Ecto neural progenitor cell (in vitro differentiated cells): ENCODE data around the gene PDE8A.
"Not testable (repeated sequence)": the region's sequence is repeated elsewhere in the genome, so short reads cannot be mapped to it uniquely, and the experiment has no call there.

Source experiments
- DNase-seq: peaks from one replicate; pipeline ENCODE4 v3.0.0-alpha.2; 2018; ENCODE audit warnings: low spot score

PDE8A gene

DNA sequence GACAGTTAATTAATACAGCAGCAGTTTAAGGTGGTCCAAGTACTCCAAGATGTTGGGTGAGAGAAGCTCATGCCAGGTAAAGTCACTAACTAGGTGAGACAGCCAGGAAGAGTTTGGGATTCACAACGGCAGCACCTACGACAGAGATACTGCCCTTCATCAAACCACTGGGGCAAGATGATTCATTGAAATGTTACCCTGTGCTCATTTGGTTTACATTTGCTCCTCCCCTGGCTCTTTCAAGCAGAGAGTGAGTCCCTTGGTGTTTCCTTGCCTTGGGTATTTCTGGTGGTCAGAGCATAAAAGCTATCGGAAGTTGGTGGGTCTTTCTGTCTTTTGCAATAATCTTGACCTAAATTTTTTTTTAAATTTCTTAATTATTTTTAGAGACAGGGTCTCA, 19.9 kb upstream of the PDE8A start:
- no peak for DNase-seq

DNA sequence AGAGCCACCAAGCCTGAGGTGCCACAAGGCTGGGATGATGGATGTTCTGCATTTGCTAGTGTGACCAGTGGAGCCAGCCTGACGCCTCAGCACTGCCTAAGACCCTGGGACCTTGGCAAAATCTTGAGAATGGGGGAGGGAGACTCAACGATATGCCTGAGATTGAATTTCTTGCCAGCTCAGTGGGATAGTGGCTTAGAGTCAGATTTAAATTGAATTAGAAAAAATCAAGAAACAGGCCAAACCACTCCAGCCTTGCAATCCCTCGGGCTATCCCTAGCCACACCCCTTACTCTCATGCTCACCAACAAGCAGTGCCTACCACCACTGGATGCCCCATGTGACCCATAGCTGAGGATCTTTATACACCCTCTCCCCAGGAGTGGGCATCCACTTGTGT, 18.7 kb upstream of the PDE8A start:
- DNase-seq: no peak

DNA sequence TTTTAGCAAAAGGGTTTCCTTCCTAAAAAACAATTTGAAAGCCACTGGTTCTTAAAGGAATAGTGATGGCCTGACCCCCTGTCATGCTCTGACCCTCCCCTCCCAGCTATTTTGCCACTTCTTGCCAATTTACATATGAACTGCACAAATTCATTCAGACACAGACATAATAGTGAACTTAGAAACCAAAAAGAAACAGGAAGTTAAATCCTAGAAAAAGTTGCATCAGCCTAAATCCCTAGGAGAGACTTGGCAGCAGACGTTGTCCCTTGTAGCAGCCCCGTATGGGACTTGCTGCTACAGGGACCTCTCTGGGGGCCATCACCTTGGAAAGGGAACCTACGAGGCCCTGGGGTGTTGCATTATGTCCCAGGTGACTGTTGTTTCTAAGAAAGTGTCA, 14.3 kb upstream of the PDE8A start:
- DNase-seq: no peak

DNA sequence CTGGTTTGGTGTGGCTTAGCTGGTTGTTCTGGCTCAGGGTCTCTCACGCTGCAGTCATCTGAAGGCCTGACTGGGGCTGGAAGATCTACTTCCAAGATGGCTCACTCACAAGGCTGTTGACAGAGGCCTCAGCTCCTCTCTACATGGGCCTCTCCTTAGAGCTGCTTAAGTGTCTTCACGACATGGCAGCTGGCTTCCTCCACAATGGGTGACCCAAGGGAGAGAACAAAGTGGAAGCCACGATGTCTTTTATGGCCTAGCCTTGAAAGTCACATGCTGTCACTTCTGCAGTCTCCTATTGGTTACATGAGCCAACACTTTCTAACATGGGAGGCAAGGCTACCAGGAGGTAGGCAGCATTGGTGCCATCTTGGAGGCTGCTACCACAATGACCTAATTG, 13.4 kb upstream of the PDE8A start:
- no peak for DNase-seq

DNA sequence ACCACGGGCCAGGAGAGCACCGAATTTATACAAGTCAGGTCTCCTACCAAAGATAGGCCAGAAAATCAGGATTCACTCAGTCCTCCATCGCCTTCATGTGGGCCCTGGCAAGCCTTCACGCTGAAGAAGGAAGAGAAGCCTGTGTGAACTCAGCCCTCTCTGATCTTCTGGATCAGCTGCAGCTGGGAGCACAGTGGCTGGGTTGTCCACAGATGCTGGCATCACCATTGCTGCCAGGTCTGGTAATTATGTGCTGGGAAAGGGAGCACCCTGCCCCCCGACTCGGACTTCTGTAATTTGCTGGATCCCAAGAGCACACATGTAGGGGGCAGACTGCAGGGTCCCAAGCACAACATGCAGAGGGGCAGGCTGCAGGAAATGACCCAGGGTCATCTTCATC, 12.4 kb upstream of the PDE8A start:
- no peak for DNase-seq

DNA sequence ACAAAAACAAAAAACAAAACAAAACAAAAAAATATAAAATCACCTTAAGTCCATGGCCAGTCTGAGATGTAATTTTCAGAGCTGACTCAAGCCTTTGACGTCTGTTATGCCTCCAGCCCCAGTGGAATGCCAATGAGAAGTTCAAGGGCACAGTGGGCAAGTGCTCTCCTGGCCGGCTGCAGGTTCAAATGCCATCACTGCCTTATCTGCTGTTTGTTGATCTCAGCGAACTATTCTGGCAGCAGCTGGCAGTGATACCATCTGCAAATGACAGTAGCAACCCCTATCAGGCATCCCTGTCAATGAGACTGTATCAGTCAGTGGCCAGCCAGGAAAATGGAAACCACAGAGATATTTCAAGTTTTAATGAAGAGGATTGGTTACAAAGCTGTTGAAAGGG, 10.8 kb upstream of the PDE8A start:
- DNase-seq: no peak

DNA sequence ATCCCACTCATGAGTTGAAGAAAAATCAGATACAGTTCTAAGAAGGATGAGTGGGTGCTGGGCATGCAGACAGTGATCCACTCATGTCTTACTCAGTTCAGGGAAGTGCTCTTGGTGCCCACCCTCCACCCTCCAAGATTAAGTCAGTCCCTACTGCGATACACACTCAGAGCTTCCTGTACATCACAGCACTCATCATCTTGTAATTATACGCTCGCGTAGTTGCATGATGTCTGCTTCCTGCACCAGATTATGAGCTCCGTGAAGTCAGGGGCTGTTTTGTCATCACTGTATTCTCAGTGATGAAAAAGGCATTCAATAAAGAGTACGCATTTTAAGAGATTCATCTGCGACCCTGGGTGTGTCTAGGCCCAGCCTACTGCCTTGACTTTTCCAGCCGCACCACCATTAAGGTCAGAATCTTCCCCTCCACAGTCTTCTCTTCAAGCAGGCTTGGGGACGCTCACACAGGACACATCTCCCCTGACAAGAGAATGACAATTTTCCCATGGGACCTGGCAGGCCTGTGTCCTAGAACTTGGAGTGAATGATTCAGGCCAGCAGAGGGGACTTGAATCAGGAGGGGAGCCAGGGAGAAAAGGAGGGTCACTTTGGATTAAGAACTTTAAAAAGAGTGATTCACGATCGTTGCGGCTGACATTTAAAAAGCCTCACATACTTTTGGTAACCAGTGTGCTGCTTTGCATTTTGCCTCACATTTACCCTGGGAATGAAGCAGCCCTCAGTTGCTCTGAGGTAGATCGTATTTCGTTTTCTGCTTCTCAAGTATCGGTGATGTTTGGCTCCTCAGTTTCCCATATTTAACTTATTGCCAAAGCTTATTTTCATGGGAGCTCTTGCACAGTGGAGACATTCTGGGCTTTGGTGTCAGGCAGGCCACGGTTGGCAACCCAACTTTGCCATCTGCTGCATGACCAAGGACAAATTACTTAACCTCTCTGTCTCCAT, 7.9 kb upstream of the PDE8A start:
- peak; percentile 25 for DNase-seq

DNA sequence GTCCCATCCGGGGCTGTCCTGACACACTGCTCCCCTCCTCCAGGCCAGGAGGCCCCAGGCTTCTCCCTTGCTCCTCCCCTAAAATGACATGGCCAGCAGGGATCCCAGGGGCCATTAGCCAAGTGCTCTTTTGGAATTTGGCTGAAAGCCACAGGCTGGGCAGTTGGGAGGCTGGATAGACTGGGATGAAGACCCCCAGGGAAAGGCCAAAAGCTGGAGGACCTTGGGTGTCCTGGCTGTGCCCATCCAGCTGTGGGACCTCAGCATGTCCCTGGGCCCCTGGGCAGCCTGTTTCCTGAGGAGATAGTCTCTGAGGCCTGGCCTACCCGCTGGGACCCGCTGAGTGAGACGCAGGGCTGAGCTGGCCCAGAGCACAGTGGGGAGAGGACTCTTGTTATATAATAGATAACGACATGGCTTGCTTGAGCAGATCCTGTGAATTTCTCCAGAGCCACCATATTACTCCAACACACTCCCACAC, 5.7 kb upstream of the PDE8A start:
- no peak for DNase-seq

DNA sequence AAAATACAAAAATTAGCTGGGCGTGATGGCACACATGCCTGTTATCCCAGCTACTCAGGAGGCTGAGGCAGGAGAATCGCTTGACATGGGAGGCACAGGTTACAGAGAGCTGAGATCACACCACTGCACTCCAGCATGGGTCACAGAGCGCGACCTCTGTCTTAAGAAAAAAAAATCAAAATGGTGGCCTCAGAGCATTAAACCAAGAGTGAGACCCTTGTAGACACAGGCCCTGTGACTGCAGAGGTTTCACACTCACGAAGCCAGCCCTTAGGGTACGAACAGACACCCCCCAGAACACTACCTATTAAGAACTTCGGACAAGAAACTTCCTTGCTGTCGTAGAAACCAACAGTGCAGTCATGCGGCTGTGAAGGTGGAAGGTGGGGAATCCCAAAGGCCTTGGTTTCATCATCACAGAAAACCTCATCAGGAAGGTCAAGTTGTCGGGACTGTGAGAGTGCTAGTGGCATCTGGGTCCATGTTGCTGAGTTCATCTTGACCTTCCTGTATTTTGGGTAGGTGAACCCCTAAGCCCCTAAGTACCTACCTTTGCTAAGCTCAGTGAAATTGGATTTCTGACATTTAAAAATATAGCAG, 4.8 kb upstream of the PDE8A start:
- no peak for DNase-seq

DNA sequence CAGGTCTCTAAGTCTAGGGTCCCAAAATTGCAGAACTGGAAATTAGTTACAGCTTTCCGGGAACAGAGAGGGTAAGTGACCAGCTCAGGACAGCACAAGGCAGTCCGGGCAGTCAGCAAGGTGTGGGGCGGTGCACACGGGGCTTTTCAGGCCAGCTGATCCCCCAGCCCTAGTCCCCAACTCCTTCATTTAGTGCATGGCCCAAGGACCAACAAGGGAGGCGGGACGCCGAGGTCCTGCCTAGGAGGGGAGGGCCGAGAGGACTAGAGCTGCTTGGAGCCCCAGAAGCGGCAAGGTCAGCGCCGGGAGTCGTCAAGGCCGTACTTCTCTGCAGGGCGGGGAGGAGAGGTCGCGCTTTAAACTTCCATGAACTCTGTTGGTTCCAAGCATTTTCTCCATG, 2.0 kb upstream of the PDE8A start:
- peak; percentile 51 for DNase-seq

DNA sequence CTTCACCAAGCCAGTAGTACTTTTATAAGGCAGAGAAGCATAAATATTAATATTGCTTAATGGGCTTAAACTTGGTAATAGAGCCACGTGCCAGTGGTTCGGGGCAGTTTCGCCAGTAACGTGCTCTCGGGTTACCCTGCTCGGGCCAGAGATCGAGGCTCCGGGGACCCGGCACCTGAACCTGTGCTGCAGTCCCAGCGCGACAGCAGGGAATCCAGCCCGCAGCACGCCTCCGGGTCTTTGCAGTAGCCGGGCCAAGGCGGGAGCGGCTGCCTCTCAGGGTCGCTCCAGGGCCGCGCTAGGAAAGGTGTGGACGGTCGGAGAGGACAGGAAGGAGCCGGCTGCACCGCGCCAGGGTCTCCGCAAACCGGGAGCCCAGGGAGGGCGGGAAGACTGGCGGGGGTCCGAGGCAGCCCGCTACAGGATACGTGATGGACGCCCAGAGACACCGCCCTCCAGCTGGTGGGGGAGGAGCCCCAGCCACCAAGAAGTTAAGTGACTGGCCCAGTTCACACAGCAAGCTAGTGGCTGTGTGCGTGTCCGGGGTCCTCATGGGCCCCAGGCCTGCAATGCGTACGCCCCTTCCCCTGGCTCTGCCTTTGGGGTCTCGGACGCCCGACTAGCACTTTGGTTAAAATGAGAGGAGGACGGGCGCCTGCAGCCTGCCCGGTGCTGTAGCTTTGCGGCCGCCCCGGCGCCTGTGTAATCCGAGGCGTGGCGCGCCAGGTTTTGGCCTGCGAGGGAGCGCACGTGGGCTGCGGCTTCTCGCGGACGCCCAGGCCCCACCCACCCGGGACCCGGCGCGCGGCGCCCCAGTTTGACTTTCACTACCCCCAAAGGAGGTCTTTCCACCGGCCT, 1.2 kb upstream of the PDE8A start:
- peak; percentile 93 for DNase-seq

DNA sequence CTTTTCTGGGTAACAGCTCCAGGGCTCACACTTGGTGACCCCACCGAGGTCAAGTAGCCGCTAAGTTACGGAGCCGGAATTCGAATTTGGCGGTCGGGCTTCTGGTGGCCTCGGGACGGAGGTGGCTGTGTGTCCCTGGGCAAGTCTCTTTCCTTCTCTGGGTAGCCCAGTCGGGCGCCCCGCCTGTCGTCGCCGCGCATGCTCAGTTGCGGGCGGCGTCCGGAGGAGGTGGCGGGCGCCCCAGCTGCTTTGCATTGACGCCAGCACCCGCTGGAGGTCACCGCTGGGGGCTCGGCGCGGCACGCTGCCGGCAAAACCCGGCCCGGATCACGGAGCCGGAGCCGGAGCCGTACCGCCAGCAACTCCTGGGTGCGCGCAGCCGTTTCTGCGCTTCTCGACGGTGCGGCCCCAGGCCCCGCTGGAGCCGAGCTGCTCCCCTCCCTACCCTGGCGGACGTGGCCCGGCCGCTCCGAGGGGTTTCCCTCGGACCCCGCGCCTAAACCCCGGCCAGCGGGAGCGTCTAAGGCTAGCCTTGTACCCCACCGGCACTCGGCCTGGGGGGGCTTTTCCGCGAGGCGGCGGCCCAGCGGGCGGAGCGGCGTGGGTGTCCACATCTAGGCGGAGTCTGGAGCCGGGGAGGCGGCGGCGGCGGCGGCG, 474 bp upstream of the PDE8A start:
- peak; percentile 95 for DNase-seq

DNA sequence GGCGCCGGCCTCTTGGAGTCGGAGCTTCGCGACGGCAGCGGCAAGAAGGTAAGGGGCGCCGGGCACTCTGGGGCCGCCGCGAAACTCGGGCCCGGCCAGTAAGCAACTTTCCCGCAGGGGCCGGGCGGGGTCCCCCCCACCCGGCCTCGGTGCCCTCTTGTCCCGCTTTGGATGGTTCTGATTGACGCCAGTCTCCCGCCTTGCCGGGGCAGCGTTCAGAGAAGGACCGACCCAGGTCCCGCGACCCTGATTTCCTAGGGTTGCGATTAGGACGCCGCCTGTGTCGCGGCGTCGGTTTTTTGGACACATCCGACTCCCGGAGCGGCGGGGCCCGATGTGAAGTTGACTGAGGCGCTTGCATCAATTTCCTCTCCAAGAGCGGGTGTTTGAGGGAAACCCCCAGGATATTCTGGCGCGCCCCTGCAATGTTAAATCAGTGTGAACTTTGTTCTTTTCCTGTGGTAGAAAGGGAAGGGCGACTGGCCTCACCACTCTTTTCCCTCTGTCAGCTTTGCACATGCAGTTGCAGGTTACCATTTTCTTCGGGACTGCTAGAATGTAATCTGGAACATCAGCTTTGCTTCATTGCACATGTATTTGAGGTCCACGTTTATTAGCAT, 755 bp downstream of the PDE8A start:
- peak; percentile 62 for DNase-seq

DNA sequence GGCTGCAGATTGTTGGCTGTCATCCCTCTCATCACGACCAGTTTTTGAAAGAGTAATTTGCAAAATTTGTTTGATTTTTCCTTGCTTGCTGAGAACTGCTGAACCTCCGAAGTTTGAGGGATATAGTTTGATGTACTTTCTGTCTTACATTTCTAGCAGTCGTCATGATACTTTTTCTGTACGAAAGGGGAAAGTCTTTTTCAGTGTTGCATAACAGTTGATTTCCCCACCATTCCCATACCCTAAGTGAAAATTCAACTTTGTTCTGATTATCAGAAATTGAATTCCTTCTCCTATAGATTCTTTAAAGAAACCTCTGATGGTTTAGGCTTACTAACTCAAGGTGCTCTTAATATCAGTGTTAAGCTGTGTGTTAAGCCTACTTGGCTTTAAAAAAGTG, 1.6 kb downstream of the PDE8A start:
- DNase-seq: no peak

DNA sequence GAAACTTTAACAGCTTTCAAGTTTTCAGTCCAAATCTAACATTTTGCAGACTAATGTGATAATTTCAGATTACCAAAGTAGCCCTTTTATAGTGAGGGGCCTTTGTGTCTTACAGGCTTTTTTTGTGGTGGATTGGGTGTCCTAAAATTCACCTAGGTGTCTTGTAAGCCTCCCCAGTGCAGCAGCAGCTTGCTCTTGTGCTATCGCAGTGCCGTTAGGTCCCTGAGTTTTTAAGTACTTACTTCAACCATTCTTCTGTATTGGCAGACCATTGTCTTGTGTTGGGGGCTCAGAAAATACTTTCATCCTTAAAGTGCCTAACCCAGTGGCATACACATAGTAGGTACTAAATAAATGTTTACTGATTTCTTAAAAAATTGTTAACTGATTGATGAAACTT, 2.1 kb downstream of the PDE8A start:
- DNase-seq: no peak

DNA sequence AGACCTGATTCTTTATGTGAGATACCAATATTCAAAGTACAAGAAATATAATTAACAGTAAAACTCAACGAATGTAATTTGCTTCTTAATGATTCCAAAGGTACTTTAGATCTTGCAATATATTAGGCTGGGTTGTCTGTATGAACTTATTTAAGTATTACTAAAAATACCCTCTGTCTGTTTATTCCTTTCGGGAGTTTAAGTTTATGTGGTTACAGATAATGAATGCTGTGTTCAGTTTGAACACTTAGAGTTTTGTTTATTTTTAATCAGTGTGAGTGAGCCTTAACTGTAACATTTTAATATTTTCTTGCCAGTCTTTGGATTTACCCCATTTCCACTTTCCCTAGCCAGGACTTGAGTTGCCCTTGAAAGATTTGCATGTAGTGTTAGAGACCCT, 3.5 kb downstream of the PDE8A start:
- DNase-seq: no peak

DNA sequence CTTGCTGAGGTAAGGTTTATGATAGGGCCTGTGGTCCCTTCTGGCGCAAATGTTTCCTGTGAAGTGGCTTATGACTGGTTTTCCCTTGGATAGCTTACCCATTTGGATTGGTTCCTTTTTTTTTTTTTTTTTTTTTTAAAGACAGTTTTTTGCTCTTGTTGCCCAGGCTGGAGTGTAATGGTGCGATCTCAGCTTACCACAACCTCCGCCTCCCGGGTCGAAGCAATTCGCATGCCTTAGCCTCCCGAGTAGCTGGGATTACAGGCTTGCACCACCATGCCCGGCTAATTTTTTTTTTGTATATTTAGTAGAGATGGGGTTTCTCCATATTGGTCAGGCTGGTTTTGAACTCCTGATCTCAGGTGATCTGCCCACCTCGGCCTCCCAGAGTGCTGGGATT, 5.7 kb downstream of the PDE8A start:
- DNase-seq: not testable (repeated sequence)

DNA sequence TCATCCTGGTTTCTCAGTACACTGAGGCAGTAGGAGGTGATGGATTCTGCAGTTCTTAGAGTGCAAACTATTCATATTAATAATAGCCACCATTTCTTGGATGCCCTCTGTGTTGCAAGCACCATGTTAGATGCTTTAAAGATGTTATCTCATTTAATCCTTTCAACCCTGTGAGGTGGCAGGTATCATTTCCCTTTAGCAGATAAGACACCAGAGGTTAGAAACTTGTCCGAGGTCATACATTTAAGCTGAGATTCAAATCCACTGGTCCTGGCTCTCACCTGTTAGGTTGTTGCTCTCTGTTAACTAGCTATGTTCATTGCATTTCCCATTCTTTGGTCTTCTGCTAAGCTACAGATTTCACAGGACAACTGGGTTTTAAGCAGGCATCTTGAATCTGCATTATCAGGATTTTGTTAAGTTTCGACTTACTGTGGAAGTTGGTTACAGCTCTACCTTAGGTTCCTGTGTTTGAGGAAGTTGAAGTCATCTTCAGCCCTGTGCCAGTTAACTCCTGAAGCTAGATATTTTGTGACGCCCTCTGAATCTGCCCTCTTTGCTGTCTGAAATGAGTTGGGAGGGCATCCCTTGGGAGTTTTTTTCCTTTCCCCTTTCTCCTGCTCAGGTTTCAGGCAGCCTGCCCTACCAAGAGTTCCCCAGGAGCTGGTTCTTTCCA, 6.4 kb downstream of the PDE8A start:
- no peak for DNase-seq

DNA sequence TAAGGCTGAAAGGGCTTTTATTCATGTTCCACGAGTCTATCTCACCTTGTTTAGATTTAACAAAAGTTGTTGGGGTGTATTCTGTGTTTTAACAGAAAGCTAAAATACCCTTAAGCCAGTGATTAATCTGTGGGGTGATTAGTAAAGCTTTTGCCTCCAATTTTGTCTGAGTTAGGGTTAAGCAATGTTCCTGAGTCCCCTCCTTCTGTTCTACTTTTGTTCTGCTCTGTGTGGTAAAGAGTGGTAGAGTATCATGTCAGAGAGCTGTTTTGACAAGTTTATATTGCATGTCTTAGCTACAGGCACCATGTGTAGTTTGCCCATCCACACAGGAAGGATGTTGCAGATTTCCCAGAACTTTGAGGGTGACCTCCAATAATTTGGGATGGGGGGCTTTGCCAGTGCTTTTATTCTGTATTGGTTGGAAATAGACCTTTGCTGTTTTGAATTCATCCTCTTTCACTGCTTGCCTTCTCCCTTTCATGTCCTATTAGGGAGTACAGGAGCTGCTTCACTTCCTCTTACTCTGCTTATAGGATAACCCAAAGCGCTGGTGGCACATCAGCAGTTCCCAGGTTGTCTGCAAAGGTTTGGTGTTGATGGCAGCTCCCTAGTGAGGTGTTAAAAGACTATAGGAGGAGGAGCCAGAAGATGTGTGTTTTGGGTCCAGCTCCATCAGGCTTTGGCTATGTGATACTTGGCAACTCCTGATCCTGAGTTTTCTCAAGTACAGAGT, 7.4 kb downstream of the PDE8A start:
- no peak for DNase-seq

DNA sequence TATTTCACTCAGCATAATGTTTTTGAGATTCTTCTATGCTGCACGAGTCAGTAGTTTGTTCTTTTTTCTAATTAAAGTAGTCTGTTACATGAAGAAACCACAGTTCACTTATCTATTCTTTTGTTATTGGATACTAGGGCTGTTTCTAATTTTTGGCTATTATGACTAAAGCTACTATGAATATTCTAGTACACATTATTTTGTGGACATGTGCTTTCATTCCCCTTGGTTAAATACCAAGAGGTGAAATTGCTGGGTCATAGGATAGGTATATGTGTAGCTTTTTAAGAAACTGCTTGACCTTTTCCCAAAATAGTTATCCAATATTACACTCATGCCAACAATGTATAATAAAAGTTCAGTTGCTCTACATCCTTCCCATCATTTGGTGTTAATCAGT, 8.9 kb downstream of the PDE8A start:
- DNase-seq: no peak
